ENCODE data around the gene DCTN3.

DCTN3 gene

DNA sequence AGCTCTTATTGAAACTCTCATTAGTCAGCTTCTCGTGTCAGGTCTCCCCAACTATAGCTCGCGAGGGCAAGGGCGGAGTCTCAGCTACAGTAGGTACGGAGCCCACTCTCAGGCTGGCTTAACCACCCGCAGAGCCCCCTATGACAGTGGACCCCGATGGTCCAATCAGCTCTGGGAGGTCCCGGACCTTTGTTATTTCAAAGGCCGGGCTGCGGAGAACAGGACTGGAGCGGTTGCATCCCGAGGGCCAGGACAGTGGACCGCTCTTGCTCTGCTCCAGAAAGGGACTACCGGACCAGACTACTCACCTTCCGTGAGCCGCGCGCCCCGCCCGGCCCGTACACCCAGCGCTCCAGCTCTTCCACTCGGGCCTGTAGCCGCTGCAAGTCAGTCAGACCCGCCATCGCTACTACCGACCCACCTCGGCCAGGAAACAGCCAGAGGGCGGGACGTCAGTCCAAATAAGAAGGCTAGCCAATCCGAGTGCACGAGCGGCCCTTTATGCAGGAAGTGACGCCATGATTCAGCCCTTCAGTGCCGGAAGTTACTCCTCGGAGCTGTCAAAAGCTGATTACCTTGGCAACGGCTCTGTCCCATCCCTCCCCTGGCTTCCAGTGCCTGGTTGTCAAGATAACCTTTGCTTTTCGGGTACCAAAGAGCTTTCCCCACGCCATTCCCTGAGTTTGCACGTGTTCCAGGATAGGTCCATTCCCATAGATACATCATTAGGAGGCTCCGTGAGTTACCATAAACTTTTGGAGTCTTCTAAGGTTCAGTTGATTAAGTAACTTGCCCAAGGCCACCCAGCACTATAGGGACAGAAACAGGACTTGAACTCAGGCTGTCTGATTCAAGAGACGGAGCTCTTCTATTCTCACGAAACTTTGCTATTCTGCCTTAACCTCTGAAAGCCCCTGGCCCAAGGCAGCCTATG lies at the start of gene DCTN3:
TSS of gene DCTN3 (minus strand) at position 435 of the 934 bp plus-strand sequence. CDS start at position 404, 31 bp downstream.
- peak; percentile 90 for DNase-seq (ENCODE audit: low read depth)

DNA sequence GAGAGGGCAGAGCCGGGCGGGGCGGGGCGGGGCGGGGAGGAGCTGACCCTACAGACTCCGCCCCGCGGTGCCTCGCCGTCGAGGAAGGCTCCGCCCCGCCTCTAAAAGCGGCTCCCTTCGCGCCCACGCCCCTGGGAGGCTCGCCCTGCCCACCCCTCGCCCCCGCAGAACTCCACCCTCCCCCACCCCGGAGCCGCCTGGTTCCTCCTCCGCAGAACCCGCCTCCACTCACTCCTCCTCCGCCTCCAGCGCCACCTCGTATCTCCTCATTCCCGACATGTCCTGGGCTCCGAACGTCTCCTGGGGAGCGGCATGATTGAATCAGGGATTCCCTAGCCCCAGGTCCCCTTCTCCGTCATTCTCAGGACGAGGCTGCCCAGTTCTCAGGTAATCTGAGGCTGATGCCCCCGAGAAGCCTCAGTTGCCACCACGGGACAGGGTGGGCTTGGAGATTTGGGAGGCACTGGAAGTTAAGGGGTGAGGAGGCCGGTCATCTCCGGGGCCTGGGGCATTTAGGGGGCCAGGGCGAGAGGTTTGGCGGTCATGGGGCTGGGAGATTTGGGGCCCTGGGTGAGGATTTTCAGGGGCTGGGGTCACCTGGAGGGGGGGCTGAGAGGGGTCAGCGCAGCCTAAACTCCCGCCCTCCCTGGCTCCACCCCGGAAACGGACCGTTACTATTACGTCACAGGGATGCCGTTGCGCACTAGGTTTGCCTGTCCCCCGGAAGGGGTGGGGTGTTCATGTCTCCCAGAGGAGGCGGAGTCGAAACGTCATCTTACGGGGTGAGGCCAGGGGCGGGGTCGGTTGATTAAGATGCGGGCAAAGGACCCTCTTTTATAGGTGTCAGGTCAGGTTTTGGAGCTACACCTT lies 45.3 kb upstream of the DCTN3 start:
- DNase-seq (ENCODE audit: low read depth): peak; percentile 91

- no peak for DNase-seq (ENCODE audit: low read depth)
Observed at GRCh38 chr9:34665067-34665380, 44.7 kb upstream of the DCTN3 start.

GRCh38 chr9:34664281-34665066 lies 44.2 kb upstream of the DCTN3 start:
- peak; percentile 63 for DNase-seq (ENCODE audit: low read depth)

DNA sequence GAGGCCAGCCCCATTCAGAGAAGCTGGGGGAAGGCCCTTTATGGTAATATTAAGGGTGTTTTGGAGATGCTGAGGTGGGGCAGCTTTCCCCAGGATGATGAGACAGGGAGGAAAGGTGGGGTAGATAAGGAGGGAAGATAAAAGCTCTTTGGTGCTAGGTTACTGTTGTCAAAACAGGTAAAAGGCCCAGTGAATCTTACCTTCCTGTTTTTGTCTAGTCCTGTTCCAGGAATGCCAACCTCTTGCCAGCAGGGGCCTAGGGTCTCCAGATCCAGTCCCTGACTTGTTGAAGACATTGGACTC lies 43.0 kb upstream of the DCTN3 start:
- no peak for DNase-seq (ENCODE audit: low read depth)

- DNase-seq (ENCODE audit: low read depth): no peak
Observed at GRCh38 chr9:34662526-34663302, 42.4 kb upstream of the DCTN3 start, which contains the start of gene CCL27. TSS of gene CCL27 (minus strand) at chr9:34662657. CDS start at chr9:34662633, 24 bp downstream.

- no peak for DNase-seq (ENCODE audit: low read depth)
Observed at GRCh38 chr9:34659592-34660253, 39.4 kb upstream of the DCTN3 start.

DNA sequence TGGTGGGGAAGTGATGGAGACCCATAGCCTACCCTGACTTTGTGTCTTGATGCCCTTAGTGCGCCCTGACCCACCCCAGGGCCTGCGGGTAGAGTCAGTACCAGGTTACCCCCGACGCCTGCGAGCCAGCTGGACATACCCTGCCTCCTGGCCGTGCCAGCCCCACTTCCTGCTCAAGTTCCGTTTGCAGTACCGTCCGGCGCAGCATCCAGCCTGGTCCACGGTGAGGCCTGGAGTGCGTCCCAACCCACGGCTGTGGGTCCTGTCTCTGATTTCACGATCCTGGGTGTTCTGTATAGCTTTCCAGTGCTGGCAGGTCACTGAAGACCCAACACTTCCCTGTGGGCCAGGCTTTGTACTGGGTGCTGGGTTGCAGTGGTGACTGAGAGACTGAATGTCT lies 38.2 kb upstream of the DCTN3 start:
- no peak for DNase-seq (ENCODE audit: low read depth)

DNA sequence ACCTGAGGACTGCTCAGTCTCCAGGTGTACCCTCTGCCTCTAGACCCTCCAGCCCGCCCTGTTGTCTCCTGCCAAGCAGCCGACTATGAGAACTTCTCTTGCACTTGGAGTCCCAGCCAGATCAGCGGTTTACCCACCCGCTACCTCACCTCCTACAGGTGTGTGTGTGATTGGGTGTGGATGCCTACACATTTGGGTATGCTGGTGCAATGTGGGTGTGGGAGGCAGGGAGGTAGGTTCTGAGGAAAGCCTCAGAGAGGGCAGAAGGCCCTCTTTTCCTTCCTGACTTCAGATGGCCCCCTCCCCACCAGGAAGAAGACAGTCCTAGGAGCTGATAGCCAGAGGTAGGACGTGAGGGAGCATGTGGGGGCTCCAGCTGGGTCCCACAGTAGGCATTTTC lies 36.7 kb upstream of the DCTN3 start:
- DNase-seq (ENCODE audit: low read depth): no peak

DNA sequence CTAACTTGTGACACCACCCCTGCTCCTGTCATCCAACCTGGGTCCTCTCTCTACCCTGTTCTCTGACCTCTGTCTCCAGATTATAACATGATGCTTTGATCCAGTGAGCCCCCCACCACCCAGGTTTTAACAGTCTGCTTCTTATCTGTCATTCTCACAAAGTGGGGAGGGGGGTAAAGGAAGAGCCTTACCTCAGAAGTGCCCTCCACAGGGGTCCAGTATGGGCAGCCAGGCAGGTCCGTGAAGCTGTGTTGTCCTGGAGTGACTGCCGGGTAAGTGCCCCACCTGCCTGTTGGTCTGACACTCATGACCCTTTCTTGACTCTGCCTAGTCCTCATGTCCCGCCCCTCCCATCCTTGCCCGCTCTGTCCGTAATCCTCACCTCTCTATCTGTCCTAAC lies 35.1 kb upstream of the DCTN3 start:
- no peak for DNase-seq (ENCODE audit: low read depth)

- peak; percentile 64 for DNase-seq (ENCODE audit: low read depth)
Observed at GRCh38 chr9:34654323-34655051, 34.2 kb upstream of the DCTN3 start.

GRCh38 chr9:34653151-34654072 lies 33.1 kb upstream of the DCTN3 start:
- no peak for DNase-seq (ENCODE audit: low read depth)

DNA sequence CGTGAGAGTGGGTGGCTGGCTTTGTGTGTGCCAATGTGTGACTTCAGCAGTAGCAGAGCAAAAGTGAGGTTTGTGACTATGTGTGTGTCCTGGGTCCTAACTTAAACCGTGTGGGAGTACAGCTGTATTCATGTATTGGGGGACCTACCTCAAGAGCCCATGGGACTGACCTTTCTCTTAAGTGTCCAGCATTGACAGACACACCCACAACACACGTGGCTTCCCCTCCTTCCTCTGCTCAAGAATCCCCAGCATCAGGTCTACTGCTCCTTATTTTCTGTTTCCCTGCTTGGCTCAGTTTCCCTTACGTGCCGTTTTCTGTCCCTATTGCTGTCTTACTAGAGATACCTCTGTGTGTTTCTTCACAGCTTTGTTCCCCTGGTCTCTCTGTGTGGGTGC lies 32.3 kb upstream of the DCTN3 start:
- DNase-seq (ENCODE audit: low read depth): no peak

DNA sequence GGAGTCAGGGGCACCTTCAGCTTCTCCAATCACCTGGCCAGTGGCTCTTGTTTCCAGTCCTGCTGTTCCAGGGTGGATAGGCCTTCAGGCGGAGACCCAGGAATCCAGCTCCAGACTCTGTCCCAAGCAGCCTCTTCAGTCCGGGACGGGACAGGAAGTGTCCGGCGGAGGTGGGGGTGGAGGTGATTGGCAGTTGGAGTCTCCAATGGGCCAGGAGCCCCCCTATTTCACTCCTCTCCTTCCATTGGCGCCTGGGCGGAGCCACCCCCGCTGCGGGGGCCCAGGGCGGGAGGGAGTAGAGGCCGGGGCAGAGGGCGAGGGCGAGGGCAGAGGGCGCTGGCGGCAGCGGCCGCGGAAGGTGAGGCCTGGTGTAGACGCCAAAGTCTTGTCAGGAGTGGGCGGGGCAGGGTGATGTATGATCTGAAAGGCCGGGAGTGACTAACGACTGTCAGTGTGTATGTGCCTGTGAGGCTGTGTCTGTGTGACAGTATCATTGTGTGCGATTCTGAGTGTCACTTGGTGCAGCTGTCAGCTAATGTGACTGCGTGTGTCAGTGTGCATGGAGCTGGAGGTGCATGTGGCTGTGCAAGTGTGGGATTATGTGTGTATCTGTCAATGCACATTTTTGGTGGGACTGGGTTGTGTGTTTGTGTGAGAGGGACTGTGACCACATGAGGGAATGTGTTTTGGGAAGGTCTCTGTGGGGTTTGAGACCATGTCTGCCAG lies 31.7 kb upstream of the DCTN3 start, which contains the start of gene IL11RA:
TSS of gene IL11RA (plus strand) at position 310 of the 726 bp plus-strand sequence. CDS start 3,033 bp downstream, outside the sequence.
- peak; percentile 82 for DNase-seq (ENCODE audit: low read depth)

- DNase-seq (ENCODE audit: low read depth): peak; percentile 32
Observed at GRCh38 chr9:34651321-34651720, 31.0 kb upstream of the DCTN3 start.

GRCh38 chr9:34650816-34651215 lies 30.5 kb upstream of the DCTN3 start:
- no peak for DNase-seq (ENCODE audit: low read depth)

DNA sequence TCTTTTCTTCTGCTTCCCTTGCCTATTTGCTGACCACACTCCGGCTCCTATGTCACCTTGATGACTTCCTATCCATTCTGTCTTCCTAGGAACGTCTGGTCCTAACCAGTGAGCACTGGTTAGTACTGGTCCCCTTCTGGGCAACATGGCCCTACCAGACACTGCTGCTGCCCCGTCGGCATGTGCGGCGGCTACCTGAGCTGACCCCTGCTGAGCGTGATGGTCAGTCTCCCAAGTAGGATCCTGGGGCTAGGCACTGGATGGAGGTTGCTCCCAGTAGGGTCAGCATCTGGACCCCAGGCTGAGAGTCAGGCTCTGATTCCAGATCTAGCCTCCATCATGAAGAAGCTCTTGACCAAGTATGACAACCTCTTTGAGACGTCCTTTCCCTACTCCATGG lies 28.4 kb upstream of the DCTN3 start:
- DNase-seq (ENCODE audit: low read depth): no peak

- DNase-seq (ENCODE audit: low read depth): no peak
Observed at GRCh38 chr9:34647651-34648050, 27.4 kb upstream of the DCTN3 start.
